OCI-LY7 (cell line): ENCODE results near the gene ROBO2. TPM values are rescaled to one million over a fixed set of nuclear protein-coding genes. Genes with fewer than 3 reads are reported as not detected.

Experiments used
- BruUV-seq: library from RNA; stranded (reverse); fragments of 400-500 nt; replicated peaks from 2 replicates; lab custom pipeline; 2021; lab: Mats Ljungman, UMichigan
- CTCF ChIA-PET: fragments of 300-600 bp; sonication (Branson Sonifier 250); formaldehyde crosslinking; loops from one replicate; lab custom pipeline; 2022; ENCODE audit warnings: antibody characterized with exemption; ENCODE audit not compliant: unreplicated experiment; lab: Charles Lee
- POLR2A ChIA-PET: fragments of 300-600 bp; sonication (Branson Sonifier 250); formaldehyde crosslinking; loops from one replicate; lab custom pipeline; 2022; ENCODE audit warnings: antibody characterized with exemption; lab: Charles Lee
- DNase-seq: peaks from one replicate; pipeline ENCODE4 v3.0.0-alpha.2; 2015; ENCODE audit warnings: low spot score
- H2AFZ ChIP-seq: fragments of 200-600 bp; sonication (generic), shearing (Covaris generic); 2 replicates; pipeline ENCODE4 v1.6.1; 2014; ENCODE audit warnings: mild to moderate bottlenecking, antibody characterized with exemption, low read length, moderate library complexity
- H3K27ac ChIP-seq: fragments of 200-600 bp; sonication (generic); 2 replicates; pipeline ENCODE4 v1.5.1; 2014; ENCODE audit warnings: mixed run types, low read depth, mild to moderate bottlenecking, moderate library complexity, low read length, inconsistent platforms; ENCODE audit not compliant: poor library complexity, severe bottlenecking
- H3K36me3 ChIP-seq: fragments of 200-600 bp; sonication (generic); 2 replicates; pipeline ENCODE4 v1.6.1; 2014; ENCODE audit warnings: mild to moderate bottlenecking, antibody characterized with exemption, low read length, moderate library complexity, mixed read lengths; ENCODE audit not compliant: insufficient read depth
- H3K4me1 ChIP-seq: fragments of 200-600 bp; sonication (generic); 2 replicates; pipeline ENCODE4 v1.5.1; 2014; ENCODE audit warnings: mild to moderate bottlenecking, low read length; ENCODE audit not compliant: insufficient read depth, poor library complexity, severe bottlenecking
- H3K4me2 ChIP-seq: fragments of 200-600 bp; sonication (generic); 2 replicates; pipeline ENCODE4 v1.6.1; 2014; ENCODE audit warnings: mild to moderate bottlenecking, low read length
- H3K4me3 ChIP-seq: fragments of 200-600 bp; sonication (generic); 2 replicates; pipeline ENCODE4 v1.5.1; 2014; ENCODE audit warnings: mild to moderate bottlenecking, low read depth, low read length; ENCODE audit not compliant: poor library complexity, severe bottlenecking
- H3K79me2 ChIP-seq: fragments of 200-600 bp; sonication (generic); 2 replicates; pipeline ENCODE4 v1.6.1; 2016; ENCODE audit warnings: low read depth, mild to moderate bottlenecking, low read length, moderate library complexity, mixed read lengths; ENCODE audit not compliant: insufficient read depth
- H3K9me2 ChIP-seq: fragments of 200-600 bp; sonication (generic); 2 replicates; pipeline ENCODE4 v1.6.1; 2016; ENCODE audit warnings: mild to moderate bottlenecking, low read length, mixed read lengths; ENCODE audit not compliant: insufficient read depth
- H3K9me3 ChIP-seq: fragments of 200-600 bp; sonication (generic); 2 replicates; pipeline ENCODE4 v1.6.1; 2014; ENCODE audit warnings: mild to moderate bottlenecking, mixed run types, low read length, mixed read lengths
- H4K20me1 ChIP-seq: fragments of 200-600 bp; sonication (generic); 2 replicates; pipeline ENCODE4 v1.6.1; 2014; ENCODE audit warnings: mild to moderate bottlenecking, antibody characterized with exemption, low read length, moderate library complexity, mixed read lengths; ENCODE audit not compliant: insufficient read depth
- CTCF ChIP-seq: fragments of 200-600 bp; sonication (generic); conservative IDR thresholded peaks from 2 replicates; pipeline ENCODE4 v1.5.1; 2014; ENCODE audit warnings: mild to moderate bottlenecking, antibody characterized with exemption, low read length, moderate library complexity, mixed read lengths
- EZH2phosphoT487 ChIP-seq: fragments of 200-600 bp; sonication (generic); IDR thresholded peaks from 2 replicates; pipeline ENCODE4 v1.6.1; 2018; ENCODE audit warnings: low read depth, borderline replicate concordance, mild to moderate bottlenecking, mixed run types, antibody characterized with exemption, low read length, moderate library complexity, mixed read lengths
- intact Hi-C: fragments of 100-400 bp; cut with micrococcal nuclease; formaldehyde crosslinking; loops from one replicate; pipeline ENCODE4 v1.10.0; 2022; ENCODE audit not compliant: unreplicated experiment
- total RNA-seq, 2 experiments: library from RNA; depleted of rRNA in 1 of 2; stranded (reverse); fragments of >200 nt in 1 of 2; shearing (Covaris generic) in 1 of 2; gene quantifications; 2 replicates each; pipeline ENCODE4 v1.2.3, GENCODE V29; 2014 to 2022

ROBO2 gene
- total RNA-seq, 2 experiments from 2014 or later: 0.06 to 4.8 TPM

DNA sequence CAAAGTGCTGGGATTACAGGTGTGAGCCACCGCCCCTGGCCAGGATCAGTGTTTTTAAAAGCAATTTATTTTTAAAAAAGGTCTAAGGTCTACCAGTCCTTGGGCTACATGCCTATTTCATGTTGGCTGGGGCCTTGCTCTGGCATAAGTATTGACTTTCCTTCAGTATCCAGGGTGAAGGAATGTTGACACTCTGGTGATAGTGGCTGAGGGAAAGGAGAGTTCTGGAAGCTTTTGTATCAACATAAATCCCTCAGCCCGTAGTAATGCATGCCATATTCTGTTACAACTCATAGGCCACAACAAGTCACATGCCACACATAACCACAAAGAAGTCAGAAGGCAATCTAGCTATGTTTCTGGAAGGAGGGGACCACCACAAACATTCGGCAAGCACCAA, 273.9 kb downstream of the ROBO2 start:
- no peak for TF ChIP-seq EZH2phosphoT487
- no peak for TF ChIP-seq CTCF
- H3K4me1 ChIP-seq: no peaks in the 10 kb centered on the region
- intact Hi-C loops: no loop called here
- no peak overlapping the region for H3K27ac ChIP-seq
- no peak for DNase-seq
- no peak overlapping the region for H3K4me3 ChIP-seq
- BruUV-seq: no TSS peak
- ChIA-PET POLR2A (no interaction called here), CTCF (no interaction called here)
- H3K9me3 ChIP-seq: no peaks in the 10 kb centered on the region
- H3K9me2 ChIP-seq: no peaks in the 10 kb centered on the region
- no peak overlapping the region for H2AFZ ChIP-seq
- H3K79me2 ChIP-seq: no peaks in the 10 kb centered on the region
- H3K4me2 ChIP-seq: no peak overlapping the region
- H3K36me3 ChIP-seq: no peaks in the 10 kb centered on the region
- no peaks in the 10 kb centered on the region for H4K20me1 ChIP-seq

- Histone ChIP-seq H3K4me1 (no peaks in the 10 kb centered on the region), H3K9me2 (no peaks in the 10 kb centered on the region), H3K4me2 (no peak overlapping the region), H3K36me3 (no peaks in the 10 kb centered on the region), H2AFZ (no peak overlapping the region), H3K4me3 (no peak overlapping the region), H3K79me2 (no peaks in the 10 kb centered on the region), H3K9me3 (no peaks in the 10 kb centered on the region), H4K20me1 (no peaks in the 10 kb centered on the region), H3K27ac (no peak overlapping the region)
- peak; percentile 1 for DNase-seq
- intact Hi-C loops: loop anchor here (10.0 kb wide), 1 partner anchor 1325 kb away; no protein-coding TSS in a partner anchor
- CTCF ChIA-PET: no interaction called here
- BruUV-seq: no TSS peak
- TF ChIP-seq EZH2phosphoT487: no peak
- 0 out of 2 replicates have a peak, but pooled peaks have one; percentile 39 for TF ChIP-seq CTCF
- POLR2A ChIA-PET: interaction anchor here (0.5 to 0.6 kb wide), 2 partner anchors 410 to 980 kb away, joined by 3 read pairs; no protein-coding TSS in a partner anchor
Measured at GRCh38 chr3:77319711-77320110, 279.8 kb downstream of the ROBO2 start.

DNA sequence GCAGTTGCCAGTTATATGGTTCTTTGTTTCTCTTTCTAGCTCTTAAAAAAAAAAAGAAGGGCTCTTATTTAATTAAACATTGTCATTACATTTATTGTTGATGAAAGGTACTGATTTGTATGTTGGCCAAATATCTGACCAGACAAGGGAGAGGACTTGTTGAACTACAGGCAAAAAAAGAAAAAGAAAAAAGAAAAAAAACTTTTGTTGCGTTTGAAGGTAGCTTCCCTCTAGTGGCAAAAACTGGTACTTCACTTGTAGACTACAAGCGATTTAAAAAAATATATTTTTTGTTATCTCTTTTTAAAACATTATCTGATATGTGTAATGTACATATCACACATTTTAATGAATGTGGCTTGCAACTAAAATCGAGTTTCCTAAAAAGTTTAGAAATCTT, 280.6 kb downstream of the ROBO2 start:
- no peaks in the 10 kb centered on the region for H3K36me3 ChIP-seq
- H3K9me2 ChIP-seq: no peaks in the 10 kb centered on the region
- no TSS peak for BruUV-seq
- H2AFZ ChIP-seq: no peak overlapping the region
- no peak overlapping the region for H3K27ac ChIP-seq
- no peak overlapping the region for H3K4me3 ChIP-seq
- no peak overlapping the region for H3K4me2 ChIP-seq
- H4K20me1 ChIP-seq: no peaks in the 10 kb centered on the region
- peak; percentile 86 for TF ChIP-seq CTCF
- TF ChIP-seq EZH2phosphoT487: no peak
- peak; percentile 37 for DNase-seq
- no peaks in the 10 kb centered on the region for H3K4me1 ChIP-seq
- CTCF ChIA-PET: no interaction called here
- POLR2A ChIA-PET: interaction anchor here (0.5 to 0.6 kb wide), 2 partner anchors 409 to 981 kb away, joined by 3 read pairs; no protein-coding TSS in a partner anchor
- no peaks in the 10 kb centered on the region for H3K79me2 ChIP-seq
- intact Hi-C loops: loop anchor here (10.0 kb wide), 1 partner anchor 1324 kb away; no protein-coding TSS in a partner anchor
- no peaks in the 10 kb centered on the region for H3K9me3 ChIP-seq
